ENCODE data around the gene CST4.
"Not testable (repeated sequence)": the region's sequence is repeated elsewhere in the genome, so short reads cannot be mapped to it uniquely, and the experiment has no call there.

CST4 gene

GRCh38 chr20:23666189-23666588 is 22.6 kb downstream of the CST4 start:
- no peaks in the 10 kb centered on the region for H3K9me3 ChIP-seq (ENCODE audit: control insufficient read depth, insufficient read depth, low read depth, low read length)
- no peak overlapping the region for H3K4me3 ChIP-seq (ENCODE audit: low read depth, low read length)
- ChIA-PET POLR2A (no interaction called here), CTCF (interaction anchor here (0.6 to 1.4 kb wide), 2 partner anchors 17 to 60 kb away, joined by 3 to 4 read pairs; no protein-coding TSS in a partner anchor)
- H3K27ac ChIP-seq (ENCODE audit: extremely low read depth, low read depth, low read length), result no peak overlapping the region
- H3K36me3 ChIP-seq (ENCODE audit: control insufficient read depth in 2 of 2, insufficient read depth in 1 of 2, low read length in 2 of 2), result no peaks in the 10 kb centered on the region
- TF ChIP-seq, protein P1, sequence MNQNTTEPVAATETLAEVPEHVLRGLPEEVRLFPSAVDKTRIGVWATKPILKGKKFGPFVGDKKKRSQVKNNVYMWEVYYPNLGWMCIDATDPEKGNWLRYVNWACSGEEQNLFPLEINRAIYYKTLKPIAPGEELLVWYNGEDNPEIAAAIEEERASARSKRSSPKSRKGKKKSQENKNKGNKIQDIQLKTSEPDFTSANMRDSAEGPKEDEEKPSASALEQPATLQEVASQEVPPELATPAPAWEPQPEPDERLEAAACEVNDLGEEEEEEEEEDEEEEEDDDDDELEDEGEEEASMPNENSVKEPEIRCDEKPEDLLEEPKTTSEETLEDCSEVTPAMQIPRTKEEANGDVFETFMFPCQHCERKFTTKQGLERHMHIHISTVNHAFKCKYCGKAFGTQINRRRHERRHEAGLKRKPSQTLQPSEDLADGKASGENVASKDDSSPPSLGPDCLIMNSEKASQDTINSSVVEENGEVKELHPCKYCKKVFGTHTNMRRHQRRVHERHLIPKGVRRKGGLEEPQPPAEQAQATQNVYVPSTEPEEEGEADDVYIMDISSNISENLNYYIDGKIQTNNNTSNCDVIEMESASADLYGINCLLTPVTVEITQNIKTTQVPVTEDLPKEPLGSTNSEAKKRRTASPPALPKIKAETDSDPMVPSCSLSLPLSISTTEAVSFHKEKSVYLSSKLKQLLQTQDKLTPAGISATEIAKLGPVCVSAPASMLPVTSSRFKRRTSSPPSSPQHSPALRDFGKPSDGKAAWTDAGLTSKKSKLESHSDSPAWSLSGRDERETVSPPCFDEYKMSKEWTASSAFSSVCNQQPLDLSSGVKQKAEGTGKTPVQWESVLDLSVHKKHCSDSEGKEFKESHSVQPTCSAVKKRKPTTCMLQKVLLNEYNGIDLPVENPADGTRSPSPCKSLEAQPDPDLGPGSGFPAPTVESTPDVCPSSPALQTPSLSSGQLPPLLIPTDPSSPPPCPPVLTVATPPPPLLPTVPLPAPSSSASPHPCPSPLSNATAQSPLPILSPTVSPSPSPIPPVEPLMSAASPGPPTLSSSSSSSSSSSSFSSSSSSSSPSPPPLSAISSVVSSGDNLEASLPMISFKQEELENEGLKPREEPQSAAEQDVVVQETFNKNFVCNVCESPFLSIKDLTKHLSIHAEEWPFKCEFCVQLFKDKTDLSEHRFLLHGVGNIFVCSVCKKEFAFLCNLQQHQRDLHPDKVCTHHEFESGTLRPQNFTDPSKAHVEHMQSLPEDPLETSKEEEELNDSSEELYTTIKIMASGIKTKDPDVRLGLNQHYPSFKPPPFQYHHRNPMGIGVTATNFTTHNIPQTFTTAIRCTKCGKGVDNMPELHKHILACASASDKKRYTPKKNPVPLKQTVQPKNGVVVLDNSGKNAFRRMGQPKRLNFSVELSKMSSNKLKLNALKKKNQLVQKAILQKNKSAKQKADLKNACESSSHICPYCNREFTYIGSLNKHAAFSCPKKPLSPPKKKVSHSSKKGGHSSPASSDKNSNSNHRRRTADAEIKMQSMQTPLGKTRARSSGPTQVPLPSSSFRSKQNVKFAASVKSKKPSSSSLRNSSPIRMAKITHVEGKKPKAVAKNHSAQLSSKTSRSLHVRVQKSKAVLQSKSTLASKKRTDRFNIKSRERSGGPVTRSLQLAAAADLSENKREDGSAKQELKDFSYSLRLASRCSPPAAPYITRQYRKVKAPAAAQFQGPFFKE (tag by site-specific recombination; IDR thresholded peaks at IDR 0.05; ENCODE audit: borderline replicate concordance), result no peak
- TF ChIP-seq ZBTB26 (tag by site-specific recombination; optimal IDR thresholded peaks at IDR 0.05), result no peak
- TF ChIP-seq KLF10 (tag by site-specific recombination; IDR thresholded peaks at IDR 0.05), result no peak
- TF ChIP-seq WT1 (tag by site-specific recombination; IDR thresholded peaks at IDR 0.05), result no peak
- H3K4me1 ChIP-seq (ENCODE audit: control insufficient read depth, insufficient read depth, low read length), result no peaks in the 10 kb centered on the region

DNA sequence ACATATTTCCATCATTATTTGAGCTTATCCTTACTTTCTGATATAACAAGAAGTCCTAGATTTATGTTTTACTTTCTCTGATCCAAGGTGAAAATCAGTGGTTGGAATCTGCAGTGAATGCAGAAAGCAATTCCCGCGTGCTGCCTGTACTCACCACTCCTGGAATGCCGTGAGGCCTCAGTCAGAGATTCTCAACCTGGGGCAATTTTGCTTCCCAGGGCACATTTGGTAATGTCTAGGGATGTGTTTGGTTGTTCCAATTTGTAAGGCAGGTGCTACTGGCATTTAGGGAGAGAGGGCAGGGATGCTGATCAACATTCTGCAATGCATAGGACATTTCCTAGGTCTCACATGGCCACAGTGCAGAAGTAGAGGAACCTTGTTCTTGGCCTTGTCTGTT is 23.9 kb downstream of the CST4 start:
- H3K27ac ChIP-seq (ENCODE audit: extremely low read depth, low read depth, low read length), result no peak overlapping the region
- H3K9me3 ChIP-seq (ENCODE audit: control insufficient read depth, insufficient read depth, low read depth, low read length), result no peaks in the 10 kb centered on the region
- no peaks in the 10 kb centered on the region for H3K4me1 ChIP-seq (ENCODE audit: control insufficient read depth, insufficient read depth, low read length)
- H3K36me3 ChIP-seq (ENCODE audit: control insufficient read depth in 2 of 2, insufficient read depth in 1 of 2, low read length in 2 of 2), result no peaks in the 10 kb centered on the region
- no peak overlapping the region for H3K4me3 ChIP-seq (ENCODE audit: low read depth, low read length)
- POLR2A ChIA-PET, result no interaction called here
- CTCF ChIA-PET, result interaction anchor here (0.7 kb wide), 1 partner anchor 157 kb away, joined by 3 read pairs; no protein-coding TSS in a partner anchor
- TF ChIP-seq ZNF2 (tag by site-specific recombination; IDR thresholded peaks at IDR 0.05) (no peak), ZNF433 (tag by site-specific recombination; IDR thresholded peaks at IDR 0.05; ENCODE audit: low read depth) (no peak), IKZF3 (tag by site-specific recombination; IDR thresholded peaks at IDR 0.05) (no peak), ZNF571 (tag by site-specific recombination; IDR thresholded peaks at IDR 0.05) (no peak), ZNF510 (tag by site-specific recombination; IDR thresholded peaks at IDR 0.05; ENCODE audit: insufficient replicate concordance) (no peak), ZNF580 (tag by site-specific recombination; IDR thresholded peaks at IDR 0.05) (no peak), ZSCAN5A (tag by site-specific recombination; IDR thresholded peaks at IDR 0.05) (no peak), ZFP41 (tag by site-specific recombination; IDR thresholded peaks at IDR 0.05; ENCODE audit: borderline replicate concordance) (no peak), ZNF677 (tag by site-specific recombination; IDR thresholded peaks at IDR 0.05) (no peak), ATF2 (tag by site-specific recombination; IDR thresholded peaks at IDR 0.05; ENCODE audit: low read depth) (no peak)
- TF ChIP-seq, protein P2, sequence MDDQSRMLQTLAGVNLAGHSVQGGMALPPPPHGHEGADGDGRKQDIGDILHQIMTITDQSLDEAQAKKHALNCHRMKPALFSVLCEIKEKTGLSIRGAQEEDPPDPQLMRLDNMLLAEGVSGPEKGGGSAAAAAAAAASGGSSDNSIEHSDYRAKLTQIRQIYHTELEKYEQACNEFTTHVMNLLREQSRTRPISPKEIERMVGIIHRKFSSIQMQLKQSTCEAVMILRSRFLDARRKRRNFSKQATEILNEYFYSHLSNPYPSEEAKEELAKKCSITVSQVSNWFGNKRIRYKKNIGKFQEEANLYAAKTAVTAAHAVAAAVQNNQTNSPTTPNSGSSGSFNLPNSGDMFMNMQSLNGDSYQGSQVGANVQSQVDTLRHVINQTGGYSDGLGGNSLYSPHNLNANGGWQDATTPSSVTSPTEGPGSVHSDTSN (CRISPR knock-in tag; IDR thresholded peaks at IDR 0.05), result no peak

DNA sequence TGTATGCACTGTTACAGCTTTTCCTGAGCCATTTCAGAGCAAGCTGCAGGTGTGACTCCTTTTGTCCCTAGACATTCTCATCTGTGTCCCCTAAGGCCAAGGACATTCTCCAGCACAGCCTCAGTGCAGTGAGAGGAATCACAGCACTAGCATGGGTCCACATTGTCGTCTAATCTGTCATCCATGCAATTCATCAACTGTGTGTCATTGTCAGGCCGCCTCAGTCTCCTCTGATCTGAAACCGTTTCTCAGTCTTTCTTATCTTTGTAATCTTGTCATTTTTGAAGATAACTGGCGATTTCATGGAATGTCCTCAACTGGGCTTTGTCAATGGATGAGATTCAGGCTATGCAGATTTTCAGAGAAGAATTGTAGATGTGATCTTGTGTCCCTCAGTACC is 24.8 kb downstream of the CST4 start:
- POLR2A ChIA-PET; H3K36me3 ChIP-seq (ENCODE audit: control insufficient read depth in 2 of 2, insufficient read depth in 1 of 2, low read length in 2 of 2); H3K27ac ChIP-seq (ENCODE audit: extremely low read depth, low read depth, low read length); H3K4me3 ChIP-seq (ENCODE audit: low read depth, low read length); H3K9me3 ChIP-seq (ENCODE audit: control insufficient read depth, insufficient read depth, low read depth, low read length); H3K4me1 ChIP-seq (ENCODE audit: control insufficient read depth, insufficient read depth, low read length): not testable (repeated sequence)
- CTCF ChIA-PET, result interaction anchor here (1.2 kb wide), 1 partner anchor 11 kb away, joined by 4 read pairs; no protein-coding TSS in a partner anchor

Data from HEK293 (cell line).